Activated CD4-positive, alpha-beta memory T cell treated with anti-CD3 and anti-CD28 coated beads for 36 hours (primary cell): ENCODE results near the gene FGL2. TPM values are rescaled to one million over a fixed set of nuclear protein-coding genes. Genes with fewer than 3 reads are reported as not detected.
A peak's percentile ranks its signal among the peaks of the same experiment; 100 is the strongest.
"Not testable (repeated sequence)": the region's sequence is repeated elsewhere in the genome, so short reads cannot be mapped to it uniquely, and the experiment has no call there.

Source experiments
- CTCF ChIA-PET: fragments of 350-600 bp; sonication (Branson Sonifier 250); formaldehyde crosslinking; loops from one replicate; lab custom pipeline; 2021; ENCODE audit warnings: antibody characterized with exemption, inconsistent platforms; lab: Charles Lee
- POLR2A ChIA-PET: fragments of 350-600 bp; sonication (Branson Sonifier 250); formaldehyde crosslinking; loops from one replicate; lab custom pipeline; 2021; ENCODE audit warnings: antibody characterized with exemption; lab: Charles Lee
- DNase-seq: peaks from one replicate; pipeline ENCODE4 v3.0.0-alpha.2; 2020
- H3K27ac Mint-ChIP-seq: one replicate; pipeline ENCODE4 v1.8.0; 2021; ENCODE audit warnings: mixed read lengths
- H3K27me3 Mint-ChIP-seq: one replicate; pipeline ENCODE4 v1.8.0; 2021; ENCODE audit warnings: mixed read lengths
- H3K36me3 Mint-ChIP-seq: one replicate; pipeline ENCODE4 v1.8.0; 2021; ENCODE audit warnings: mixed read lengths
- H3K4me1 Mint-ChIP-seq: one replicate; pipeline ENCODE4 v1.8.0; 2021; ENCODE audit warnings: low read depth, mixed read lengths
- H3K4me3 Mint-ChIP-seq: one replicate; pipeline ENCODE4 v1.8.0; 2021; ENCODE audit warnings: mild to moderate bottlenecking, mixed read lengths
- H3K9me3 Mint-ChIP-seq: one replicate; pipeline ENCODE4 v1.8.0; 2021; ENCODE audit warnings: mixed read lengths
- intact Hi-C: fragments of 100-400 bp; cut with micrococcal nuclease; formaldehyde crosslinking; loops from one replicate; pipeline ENCODE4 v1.15.1; 2023
- total RNA-seq, 2 experiments: library from RNA; stranded (reverse); gene quantifications; one replicate each; pipeline ENCODE4 v1.2.3, GENCODE V29; 2021

Gene FGL2
- total RNA-seq, 2 experiments from 2014 or later: 0.55 to 0.65 TPM

DNA sequence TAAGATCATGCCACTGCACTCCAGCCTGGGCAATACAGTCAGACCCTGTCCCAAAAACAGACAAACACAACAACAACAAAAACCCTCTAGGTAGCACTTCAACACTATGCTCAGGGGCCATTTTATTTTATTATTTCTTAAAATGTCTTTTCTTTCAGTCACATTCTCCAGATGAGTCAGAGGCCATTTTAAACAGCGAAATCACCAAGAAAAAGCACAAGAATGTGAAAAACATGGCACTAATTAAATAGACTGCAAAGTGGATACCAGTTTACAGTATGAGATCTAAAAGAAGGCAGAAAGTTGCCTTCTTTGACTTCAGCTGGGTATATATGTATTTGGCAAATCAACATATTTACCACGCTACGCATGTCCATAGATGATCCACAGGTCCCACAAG is 6.1 kb upstream of the FGL2 start:
- no peak overlapping the region for H3K4me3 Mint-ChIP-seq
- H3K4me1 Mint-ChIP-seq: peaks cover 2% of the 10 kb centered on the region
- DNase-seq: no peak
- no peaks in the 10 kb centered on the region for H3K27me3 Mint-ChIP-seq
- H3K36me3 Mint-ChIP-seq: peaks cover 15% of the 10 kb centered on the region
- POLR2A ChIA-PET: interaction anchor here (0.7 kb wide), 1 partner anchor 130 kb away, joined by 4 read pairs; no protein-coding TSS in a partner anchor
- H3K9me3 Mint-ChIP-seq: peaks cover 23% of the 10 kb centered on the region
- no peak overlapping the region for H3K27ac Mint-ChIP-seq
- intact Hi-C loops: no loop called here
- CTCF ChIA-PET: interaction anchor here (1.3 kb wide), 1 partner anchor 10 kb away, joined by 3 read pairs; no protein-coding TSS in a partner anchor

DNA sequence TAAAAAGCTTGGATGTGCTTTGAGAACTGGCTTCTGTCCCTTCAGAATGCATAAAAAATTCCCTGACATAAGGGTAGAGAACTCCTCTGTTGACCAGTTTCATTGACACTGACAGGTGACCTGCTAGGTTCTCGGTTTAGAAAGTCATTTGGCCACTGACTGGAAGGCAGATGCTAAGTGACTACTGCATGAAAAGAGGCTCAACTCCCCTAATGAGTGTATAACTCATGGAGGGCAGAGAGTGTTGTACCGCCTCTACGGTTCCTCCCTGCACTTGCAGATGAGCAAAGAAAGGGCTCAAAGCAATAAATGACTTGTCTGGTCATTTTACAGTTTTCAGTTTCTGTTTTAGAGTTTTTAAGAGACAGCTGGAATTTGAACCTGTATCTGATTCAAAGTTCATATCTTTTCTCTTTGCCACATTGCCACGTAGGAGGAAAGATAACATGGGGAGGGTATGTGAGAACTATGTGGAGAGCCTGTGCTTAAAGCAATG is 2.9 kb upstream of the FGL2 start:
- ChIA-PET POLR2A (no interaction called here), CTCF (interaction anchor here (1.2 kb wide), 1 partner anchor 44 kb away, joined by 7 read pairs; no protein-coding TSS in a partner anchor)

DNA sequence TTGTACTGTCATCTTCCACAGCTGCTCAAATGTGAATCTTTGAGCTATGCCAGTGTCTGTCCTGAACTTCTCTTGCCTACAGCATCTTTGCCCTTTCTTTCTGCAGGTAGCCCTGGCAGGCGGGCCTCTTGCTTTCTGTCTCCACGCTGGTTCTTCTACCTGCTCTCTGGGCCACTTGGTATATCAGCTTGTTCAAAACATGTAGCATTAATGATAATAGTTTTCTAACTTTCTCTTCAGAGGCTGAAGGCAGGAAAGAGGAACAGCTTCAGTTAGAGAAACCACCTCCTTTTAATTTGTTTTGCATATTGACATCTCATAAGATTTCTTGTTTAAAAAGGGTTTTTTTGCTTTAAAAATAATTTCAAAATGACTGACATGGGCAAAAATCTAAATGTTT is 923 bp upstream of the FGL2 start:
- Mint-ChIP-seq H3K9me3 (no peaks in the 10 kb centered on the region), H3K27ac (no peak overlapping the region), H3K36me3 (no peaks in the 10 kb centered on the region), H3K4me1 (peaks cover 26% of the 10 kb centered on the region), H3K27me3 (no peaks in the 10 kb centered on the region), H3K4me3 (no peak overlapping the region)
- intact Hi-C loops: no loop called here
- CTCF ChIA-PET: interaction anchor here (2.6 kb wide), 1 partner anchor 47 kb away, joined by 19 read pairs; no protein-coding TSS in a partner anchor
- POLR2A ChIA-PET: interaction anchor here (0.7 to 0.8 kb wide), 2 partner anchors 13 to 66 kb away, joined by 3 read pairs; no protein-coding TSS in a partner anchor
- no peak for DNase-seq

More for the DNA sequence above, 2.9 kb upstream of the FGL2 start:
- no peaks in the 10 kb centered on the region for H3K9me3 Mint-ChIP-seq
- no peaks in the 10 kb centered on the region for H3K27me3 Mint-ChIP-seq
- no peaks in the 10 kb centered on the region for H3K36me3 Mint-ChIP-seq
- peak; percentile 19 for DNase-seq
- H3K4me3 Mint-ChIP-seq: no peak overlapping the region
- no peak overlapping the region for H3K27ac Mint-ChIP-seq
- peaks cover 26% of the 10 kb centered on the region for H3K4me1 Mint-ChIP-seq
- intact Hi-C loops: no loop called here

DNA sequence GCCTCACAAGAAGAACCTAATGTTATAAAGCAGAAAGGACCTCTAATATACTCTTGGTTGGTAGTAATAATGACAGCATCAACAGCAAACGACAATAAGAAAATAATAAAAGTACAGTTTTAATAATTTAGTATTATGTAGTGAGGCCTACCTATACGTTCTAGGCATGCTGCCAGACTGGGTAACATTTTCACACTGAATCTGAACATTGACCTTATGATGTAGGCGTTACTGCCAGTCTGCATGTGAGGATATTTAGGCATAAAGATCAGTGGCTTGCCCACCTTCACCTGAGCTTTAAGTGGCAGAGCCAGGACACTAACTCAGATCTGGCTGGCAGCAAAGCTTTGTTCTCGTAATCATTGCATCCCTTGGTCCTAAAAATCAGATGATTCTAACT is 2.5 kb downstream of the FGL2 start:
- intact Hi-C loops: no loop called here
- no peaks in the 10 kb centered on the region for H3K27me3 Mint-ChIP-seq
- H3K4me3 Mint-ChIP-seq: no peak overlapping the region
- DNase-seq: no peak
- ChIA-PET POLR2A (no interaction called here), CTCF (interaction anchor here (1.3 kb wide), 1 partner anchor 50 kb away, joined by 4 read pairs; no protein-coding TSS in a partner anchor)
- no peak overlapping the region for H3K27ac Mint-ChIP-seq
- peaks cover 37% of the 10 kb centered on the region for H3K4me1 Mint-ChIP-seq
- H3K36me3 Mint-ChIP-seq: no peaks in the 10 kb centered on the region
- no peaks in the 10 kb centered on the region for H3K9me3 Mint-ChIP-seq

DNA sequence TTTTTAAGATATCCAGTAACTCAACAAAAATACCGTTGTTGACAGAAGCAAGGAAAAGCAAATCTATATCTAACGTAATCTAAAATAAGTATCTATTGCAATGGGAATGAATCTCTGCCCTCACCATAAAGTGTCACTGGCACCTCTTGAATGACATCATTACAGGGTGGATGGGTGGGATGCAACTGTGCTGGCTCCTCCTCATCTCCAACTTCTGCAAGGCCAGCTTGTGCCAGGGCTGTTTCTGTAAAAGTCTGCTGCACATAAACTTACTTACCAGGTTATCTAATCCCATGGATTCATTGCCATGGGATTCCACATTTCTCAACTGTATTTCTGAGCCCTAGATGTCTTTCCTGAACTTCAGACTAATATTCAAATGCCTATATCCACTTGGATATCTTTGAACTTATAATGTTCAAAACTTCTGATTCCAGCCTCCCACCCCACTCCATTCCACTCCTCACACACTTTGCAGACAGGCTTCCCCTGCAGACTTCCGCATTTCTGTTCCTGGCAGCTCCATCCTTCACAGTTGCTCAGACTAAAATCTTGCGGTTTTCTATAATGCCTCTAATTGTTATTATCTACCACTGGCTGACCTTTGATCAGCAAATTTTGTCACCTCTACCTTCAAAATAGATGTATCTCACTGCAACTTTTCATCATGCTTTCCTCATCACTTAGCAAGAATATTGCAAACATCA is 10.7 kb downstream of the FGL2 start:
- ChIA-PET POLR2A (no interaction called here), CTCF (no interaction called here)
- H3K27ac Mint-ChIP-seq: no peak overlapping the region
- DNase-seq: no peak
- peaks cover 11% of the 10 kb centered on the region for H3K4me1 Mint-ChIP-seq
- no peak overlapping the region for H3K4me3 Mint-ChIP-seq
- peaks cover 2% of the 10 kb centered on the region for H3K9me3 Mint-ChIP-seq
- H3K27me3 Mint-ChIP-seq: no peaks in the 10 kb centered on the region
- intact Hi-C loops: no loop called here
- H3K36me3 Mint-ChIP-seq: no peaks in the 10 kb centered on the region

DNA sequence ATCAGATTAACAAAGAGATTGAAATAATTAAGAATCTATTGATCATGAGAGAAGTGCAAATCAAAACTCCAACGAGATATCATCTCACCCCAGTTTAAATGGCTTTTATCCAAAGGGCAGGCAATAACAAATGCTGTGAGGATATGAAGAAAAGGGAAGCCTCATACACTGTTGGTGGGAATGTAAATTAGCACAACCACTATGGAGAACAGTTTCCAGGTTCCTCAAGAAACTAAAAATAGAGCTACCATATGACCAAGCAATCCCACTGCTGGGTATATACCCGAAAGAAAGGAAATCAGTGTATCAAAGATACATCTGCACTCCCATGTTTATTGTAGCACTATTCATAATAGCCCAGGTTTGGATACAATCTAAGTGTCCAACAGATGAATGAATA is 13.8 kb downstream of the FGL2 start:
- Mint-ChIP-seq H3K9me3 (peaks cover 2% of the 10 kb centered on the region), H3K27me3 (no peaks in the 10 kb centered on the region), H3K4me1 (no peaks in the 10 kb centered on the region), H3K36me3 (no peaks in the 10 kb centered on the region), H3K27ac (no peak overlapping the region), H3K4me3 (no peak overlapping the region)
- no peak for DNase-seq
- POLR2A ChIA-PET: no interaction called here
- CTCF ChIA-PET: interaction anchor here (1.9 kb wide), 1 partner anchor 61 kb away, joined by 4 read pairs; no protein-coding TSS in a partner anchor
- intact Hi-C loops: no loop called here

DNA sequence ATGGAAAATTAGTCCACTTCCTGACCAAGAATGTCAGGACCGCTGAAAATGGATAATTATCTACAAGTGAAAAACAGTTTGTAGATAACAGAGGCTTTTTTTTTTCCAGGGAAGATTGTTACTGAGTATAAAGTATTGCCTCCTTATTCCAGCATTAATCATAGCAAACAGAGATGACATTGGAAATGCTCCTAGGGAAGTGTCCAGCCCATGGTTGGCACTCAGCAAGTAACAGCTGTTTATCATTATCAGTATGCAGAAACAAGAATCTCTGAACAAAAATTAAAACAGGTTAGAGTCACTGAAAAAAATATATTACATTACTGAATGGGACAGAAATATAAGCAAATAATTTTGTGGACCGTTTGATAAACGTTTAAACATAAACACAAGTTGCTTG is 14.6 kb downstream of the FGL2 start:
- DNase-seq: no peak

DNA sequence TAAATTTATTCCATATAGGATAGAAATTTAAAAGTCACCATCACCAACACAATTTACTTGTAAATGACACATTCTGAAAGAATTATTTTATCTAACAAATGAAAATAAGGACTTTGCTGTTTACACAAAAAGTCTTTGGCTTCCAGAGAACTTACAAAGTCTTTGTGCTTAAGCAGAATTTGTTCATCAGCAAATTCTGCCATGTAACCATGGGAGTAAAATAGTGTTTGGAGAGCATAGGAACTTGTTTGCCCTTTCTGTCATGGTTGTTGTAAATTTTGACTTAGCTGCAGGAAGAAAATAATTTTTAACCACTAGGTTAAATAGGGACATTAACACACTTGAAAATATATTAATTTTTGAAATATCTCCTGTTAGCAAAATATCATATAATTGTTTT is 15.2 kb downstream of the FGL2 start:
- no peak for DNase-seq
- no peaks in the 10 kb centered on the region for H3K4me1 Mint-ChIP-seq
- ChIA-PET CTCF (no interaction called here), POLR2A (no interaction called here)
- H3K4me3 Mint-ChIP-seq: no peak overlapping the region
- H3K27ac Mint-ChIP-seq: no peak overlapping the region
- H3K9me3 Mint-ChIP-seq: peaks cover 2% of the 10 kb centered on the region
- intact Hi-C loops: no loop called here
- H3K36me3 Mint-ChIP-seq: no peaks in the 10 kb centered on the region
- no peaks in the 10 kb centered on the region for H3K27me3 Mint-ChIP-seq

More for the DNA sequence above, 14.6 kb downstream of the FGL2 start:
- intact Hi-C loops: no loop called here
- Mint-ChIP-seq H3K27me3 (no peaks in the 10 kb centered on the region), H3K36me3 (no peaks in the 10 kb centered on the region), H3K9me3 (peaks cover 2% of the 10 kb centered on the region), H3K4me3 (no peak overlapping the region), H3K4me1 (no peaks in the 10 kb centered on the region), H3K27ac (no peak overlapping the region)
- CTCF ChIA-PET: no interaction called here
- POLR2A ChIA-PET: no interaction called here

DNA sequence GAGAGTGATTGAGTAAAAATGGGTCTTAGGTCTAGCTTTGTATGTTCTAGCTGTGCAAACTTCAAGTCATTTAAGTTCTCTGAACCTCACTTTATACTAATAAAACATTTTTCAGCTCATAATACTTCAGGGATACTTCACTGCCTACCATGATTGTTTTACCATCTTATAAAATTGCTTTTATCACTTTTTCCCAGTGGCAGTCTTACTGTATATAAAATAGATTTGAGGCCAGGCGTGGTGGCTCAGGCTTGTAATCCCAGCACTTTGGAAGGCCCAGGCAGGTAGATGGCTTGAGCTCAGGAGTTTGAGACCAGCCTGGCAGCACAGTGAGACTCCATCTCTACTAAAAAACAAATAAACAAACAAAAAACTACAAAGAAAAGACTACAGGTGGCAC is 17.4 kb downstream of the FGL2 start:
- H3K36me3 Mint-ChIP-seq: no peaks in the 10 kb centered on the region
- H3K9me3 Mint-ChIP-seq: peaks cover 2% of the 10 kb centered on the region
- no peak for DNase-seq
- H3K27ac Mint-ChIP-seq: no peak overlapping the region
- POLR2A ChIA-PET: no interaction called here
- intact Hi-C loops: no loop called here
- no peak overlapping the region for H3K4me3 Mint-ChIP-seq
- CTCF ChIA-PET: interaction anchor here (0.6 kb wide), 1 partner anchor 469 kb away, joined by 3 read pairs; no protein-coding TSS in a partner anchor
- no peaks in the 10 kb centered on the region for H3K27me3 Mint-ChIP-seq
- H3K4me1 Mint-ChIP-seq: no peaks in the 10 kb centered on the region

DNA sequence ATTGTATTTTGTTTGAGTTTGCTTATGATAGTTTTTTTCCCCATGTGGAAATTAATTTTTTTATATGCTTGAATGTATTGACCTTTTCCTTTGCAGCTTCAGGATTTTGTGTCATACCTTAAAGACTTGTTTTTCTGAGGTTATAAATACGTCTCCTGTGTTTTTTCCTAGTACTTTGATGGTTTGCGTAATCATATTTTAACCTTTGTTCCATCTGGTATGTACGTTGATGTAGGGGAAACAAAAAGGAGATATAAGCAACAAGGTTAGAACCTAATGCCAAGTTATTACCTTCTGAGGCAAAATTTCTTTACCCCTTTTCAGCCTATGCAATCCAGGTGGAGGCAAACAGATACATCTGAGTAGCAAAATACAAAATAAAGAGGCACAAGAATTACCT is 17.9 kb downstream of the FGL2 start:
- H3K9me3 Mint-ChIP-seq: peaks cover 2% of the 10 kb centered on the region
- H3K4me1 Mint-ChIP-seq: no peaks in the 10 kb centered on the region
- no peaks in the 10 kb centered on the region for H3K36me3 Mint-ChIP-seq
- CTCF ChIA-PET: interaction anchor here (0.6 kb wide), 1 partner anchor 469 kb away, joined by 3 read pairs; no protein-coding TSS in a partner anchor
- no peak overlapping the region for H3K4me3 Mint-ChIP-seq
- H3K27ac Mint-ChIP-seq: no peak overlapping the region
- intact Hi-C loops: no loop called here
- no peaks in the 10 kb centered on the region for H3K27me3 Mint-ChIP-seq
- POLR2A ChIA-PET: no interaction called here
- DNase-seq: no peak

DNA sequence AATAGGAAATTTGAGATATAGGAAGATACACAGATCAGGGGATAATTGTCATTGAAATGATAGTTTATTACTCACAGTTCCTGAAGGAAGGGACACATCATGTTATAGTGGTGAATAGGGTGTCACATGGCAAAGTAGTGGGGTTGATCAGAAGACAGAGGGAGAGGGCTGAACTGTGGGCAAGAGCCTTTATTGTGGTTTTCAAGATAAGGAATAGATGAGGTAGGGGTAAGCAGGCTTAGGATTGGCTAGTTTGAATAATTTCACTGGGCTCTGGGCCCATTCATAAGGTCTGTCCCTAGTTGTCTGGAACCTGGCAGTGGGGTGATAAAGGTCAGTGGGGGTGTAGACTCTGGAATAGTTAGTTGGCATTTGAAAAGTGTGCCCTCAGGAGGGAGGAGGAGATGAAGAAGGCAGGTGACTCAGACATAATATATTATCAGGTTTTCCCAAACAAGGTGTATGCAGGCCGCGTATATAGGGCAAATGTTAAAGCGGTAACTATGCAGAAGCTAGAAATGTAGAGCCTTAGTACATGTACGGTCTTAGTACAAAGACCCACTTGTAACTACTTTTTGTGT is 18.5 kb downstream of the FGL2 start:
- H3K4me3 Mint-ChIP-seq: no peak overlapping the region
- CTCF ChIA-PET: no interaction called here
- no peaks in the 10 kb centered on the region for H3K27me3 Mint-ChIP-seq
- H3K4me1 Mint-ChIP-seq: no peaks in the 10 kb centered on the region
- DNase-seq: no peak
- intact Hi-C loops: no loop called here
- H3K27ac Mint-ChIP-seq: no peak overlapping the region
- POLR2A ChIA-PET: no interaction called here
- no peaks in the 10 kb centered on the region for H3K36me3 Mint-ChIP-seq
- H3K9me3 Mint-ChIP-seq: peaks cover under 1% of the 10 kb centered on the region

DNA sequence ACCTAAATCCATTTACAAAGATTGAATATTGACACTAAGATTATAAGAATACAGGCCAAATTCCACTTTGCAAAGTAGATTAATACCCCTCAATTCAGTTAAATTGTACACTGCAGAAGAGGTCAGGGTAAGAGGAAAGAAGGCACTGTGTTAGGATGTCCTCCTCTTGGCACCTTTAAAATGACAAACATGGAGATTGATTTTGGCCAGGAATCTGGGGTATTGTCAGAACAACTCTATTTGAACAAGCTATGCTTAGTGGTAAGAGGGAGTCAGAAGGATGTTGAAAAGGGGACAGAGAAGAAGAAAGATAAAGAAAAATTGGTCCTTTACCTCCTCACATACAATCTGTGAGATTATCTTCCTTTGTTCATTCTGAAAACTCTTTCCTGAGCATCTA is 21.6 kb downstream of the FGL2 start:
- CTCF ChIA-PET: not testable (repeated sequence)

More for the DNA sequence above, 21.6 kb downstream of the FGL2 start:
- H3K9me3 Mint-ChIP-seq, H3K4me1 Mint-ChIP-seq, DNase-seq, H3K27ac Mint-ChIP-seq, H3K36me3 Mint-ChIP-seq, H3K4me3 Mint-ChIP-seq, H3K27me3 Mint-ChIP-seq, POLR2A ChIA-PET, intact Hi-C loops: not testable (repeated sequence)
